GM10248 (cell line): Measurements from ENCODE around the gene AP2A2.

Source experiments
- CTCF ChIA-PET: fragments of 300-600 bp; sonication (Branson Sonifier 250); formaldehyde crosslinking; extraction: SDS; loops from one replicate; lab custom pipeline; 2021; ENCODE audit warnings: antibody characterized with exemption; lab: Yijun Ruan, JAX
- POLR2A ChIA-PET: fragments of 350-650 bp; sonication (Branson Sonifier 250); formaldehyde crosslinking; extraction: SDS; loops from one replicate; lab custom pipeline; 2020; ENCODE audit warnings: antibody characterized with exemption; lab: Yijun Ruan, JAX
- DNase-seq: peaks from one replicate; pipeline ENCODE4 v3.0.0; 2012; ENCODE audit errors: extremely low spot score
- CTCF ChIP-seq: IDR thresholded peaks from 2 replicates; pipeline ENCODE4 v1.5.1; 2012; ENCODE audit warnings: mild to moderate bottlenecking, low read depth; ENCODE audit errors: extremely low read depth, missing control alignments, control extremely low read depth

AP2A2 gene

GRCh38 chr11:1001617-1002405 lies 76.1 kb downstream of the AP2A2 start:
- CTCF ChIA-PET, result no interaction called here
- DNase-seq, result no peak
- POLR2A ChIA-PET, result no interaction called here
- no peak for TF ChIP-seq CTCF

DNA sequence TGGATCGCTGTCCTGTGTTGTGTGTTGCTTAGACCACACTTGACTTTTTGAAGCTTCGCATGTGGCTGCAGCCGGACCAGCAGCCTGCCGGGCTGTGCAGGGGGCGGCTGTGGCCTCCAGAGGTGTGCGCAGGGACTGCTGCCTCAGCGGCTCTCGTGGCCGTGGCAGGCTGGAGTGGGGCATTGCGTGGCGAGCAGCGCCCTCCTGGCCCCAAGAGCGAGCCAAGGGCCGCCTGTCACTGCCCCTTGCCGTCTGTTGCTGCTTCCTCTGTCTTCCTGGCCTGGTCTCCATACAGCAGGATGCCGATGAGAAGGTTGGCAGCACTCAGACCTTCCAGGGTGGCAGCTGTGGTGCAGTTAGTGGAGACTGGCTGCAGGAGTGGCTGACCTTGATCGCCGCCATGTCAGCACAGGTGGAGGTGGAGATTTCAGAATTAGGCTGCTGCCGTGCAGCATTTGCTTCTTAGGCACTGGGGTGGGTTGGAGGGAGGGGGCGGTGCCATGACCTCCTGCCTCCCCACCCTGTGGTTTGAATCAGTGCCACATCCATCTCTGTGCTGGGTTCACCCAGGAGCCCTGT lies 76.8 kb downstream of the AP2A2 start:
- no peak for DNase-seq
- ChIA-PET POLR2A (no interaction called here), CTCF (no interaction called here)
- TF ChIP-seq CTCF, result no peak

DNA sequence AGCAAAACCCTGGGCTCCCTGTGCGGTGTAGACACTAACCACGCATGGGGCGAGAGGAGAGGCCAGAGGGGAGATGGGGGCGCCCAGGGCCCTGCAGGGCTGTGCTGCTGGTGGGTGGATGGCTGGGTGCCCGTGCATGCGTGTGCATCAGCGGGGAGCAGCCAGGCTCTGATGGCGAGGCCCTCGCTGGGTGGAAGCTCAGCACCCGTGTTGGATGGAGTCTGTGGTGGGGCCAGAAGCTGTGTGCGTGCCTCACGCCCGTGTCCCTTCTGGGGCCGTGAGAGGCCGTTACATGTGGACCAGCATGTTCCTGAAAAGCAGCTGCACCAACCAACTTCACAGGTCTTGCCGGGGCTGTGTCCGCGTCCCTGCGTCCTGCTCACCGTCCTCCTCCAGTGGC lies 77.5 kb downstream of the AP2A2 start:
- DNase-seq, result no peak
- TF ChIP-seq CTCF, result no peak
- ChIA-PET CTCF (no interaction called here), POLR2A (no interaction called here)

GRCh38 chr11:1005928-1006327 lies 80.3 kb downstream of the AP2A2 start:
- no peak for DNase-seq
- ChIA-PET POLR2A (no interaction called here), CTCF (no interaction called here)
- no peak for TF ChIP-seq CTCF

- ChIA-PET CTCF (interaction anchor here (1.1 kb wide), 1 partner anchor 10 kb away, joined by 3 read pairs; no protein-coding TSS in a partner anchor), POLR2A (no interaction called here)
- no peak for TF ChIP-seq CTCF
- no peak for DNase-seq
Measured at GRCh38 chr11:1006762-1007161, 81.1 kb downstream of the AP2A2 start.

GRCh38 chr11:1007279-1007678 lies 81.6 kb downstream of the AP2A2 start:
- TF ChIP-seq CTCF, result no peak
- POLR2A ChIA-PET, result no interaction called here
- CTCF ChIA-PET, result interaction anchor here (1.1 kb wide), 1 partner anchor 9 kb away, joined by 3 read pairs; no protein-coding TSS in a partner anchor
- DNase-seq, result no peak
